K562 (cell line): ENCODE measurements around the gene PITPNC1. TPM values are rescaled to one million over a fixed set of nuclear protein-coding genes. Genes with fewer than 3 reads are reported as not detected.

Source experiments
- ATAC-seq: fragments of 200-7000 bp; cut with Tn5 transposase; 3 replicates; pipeline ENCODE4 v1.9.1; 2020; ENCODE audit warnings: moderate library complexity
- BruUV-seq: library from RNA; stranded (reverse); fragments of 400-500 nt; replicated peaks from 2 replicates; lab custom pipeline; 2021; lab: Mats Ljungman, UMichigan
- CTCF ChIA-PET: fragments of 300-600 bp; formaldehyde crosslinking; extraction: SDS; loops from one replicate; lab custom pipeline; 2021; ENCODE audit warnings: low intra/inter-chr PET ratio; lab: Yijun Ruan, JAX
- POLR2A ChIA-PET: fragments of 300-600, 350-650 bp; sonication (Branson Sonifier 250); formaldehyde crosslinking; extraction: SDS; loops from one replicate; lab custom pipeline; 2021; ENCODE audit warnings: antibody characterized with exemption, inconsistent platforms; lab: Yijun Ruan, JAX
- DNase-seq, 4 experiments: peaks; one replicate each; pipeline versions ENCODE4 v3.0.0 to v3.0.0-alpha.2; 2011 to 2018; ENCODE audit warnings: low spot score in 3 of 4, mixed read lengths in 3 of 4; ENCODE audit errors: extremely low read depth in 1 of 4
- FAIRE-seq: peaks from 2 replicates; lab custom pipeline; 2011; peaks lifted over from hg19 to GRCh38; lab: Jason Lieb, UNC
- H2AFZ ChIP-seq: 2 replicates; pipeline ENCODE4 v1.6.0; 2011; ENCODE audit warnings: low read depth, low read length, control low read depth, inconsistent platforms
- H3K27ac ChIP-seq: fragments of 200-600 bp; 3 replicates; pipeline ENCODE4 v1.8.0; 2011; ENCODE audit warnings: low read depth, mild to moderate bottlenecking, control low read depth, inconsistent platforms, low read length, moderate library complexity, mixed read lengths; ENCODE audit errors: extremely low read depth
- H3K27me3 ChIP-seq, 2 experiments: fragments of 300-600 bp in 1 of 2; 2 replicates in 1 of 2; 3 replicates in 1 of 2; pipeline versions ENCODE4 v1.6.0 to v1.8.0; 2011; ENCODE audit warnings: inconsistent platforms in 2 of 2, low read length in 2 of 2, mild to moderate bottlenecking in 1 of 2, mixed read lengths in 1 of 2, moderate library complexity in 1 of 2; ENCODE audit not compliant: control insufficient read depth in 2 of 2, insufficient read depth in 2 of 2
- H3K36me3 ChIP-seq: fragments of 300-600 bp; 3 replicates; pipeline ENCODE4 v1.8.0; 2011; ENCODE audit warnings: mild to moderate bottlenecking, low read length, inconsistent platforms; ENCODE audit not compliant: control insufficient read depth, insufficient read depth
- H3K4me1 ChIP-seq, 2 experiments: fragments of 200-600 bp in 1 of 2; replicated peaks in 1 of 2; 2 replicates in 1 of 2; 3 replicates in 1 of 2; pipeline versions ENCODE4 v1.5.1 to v1.8.0; 2011; ENCODE audit warnings: inconsistent platforms in 2 of 2, low read length in 2 of 2, mild to moderate bottlenecking in 1 of 2, mixed read lengths in 1 of 2, moderate library complexity in 1 of 2; ENCODE audit not compliant: control insufficient read depth in 2 of 2, insufficient read depth in 2 of 2
- H3K4me2 ChIP-seq: 2 replicates; pipeline ENCODE4 v1.6.1; 2011; ENCODE audit warnings: low read length, control low read depth, inconsistent platforms, mixed read lengths; ENCODE audit not compliant: insufficient read depth
- H3K4me3 ChIP-seq: fragments of 200-600 bp; sonication (generic), shearing (Covaris generic); 2 replicates; pipeline ENCODE4 v1.5.1; 2016; ENCODE audit warnings: control low read depth, inconsistent platforms
- H3K79me2 ChIP-seq: fragments of 200-600 bp; 3 replicates; pipeline ENCODE4 v1.8.0; 2011; ENCODE audit warnings: low read length, inconsistent platforms; ENCODE audit not compliant: control insufficient read depth, insufficient read depth
- H3K9ac ChIP-seq, 2 experiments: 2 replicates each; pipeline versions ENCODE4 v1.6.0 to v1.6.1; 2011; ENCODE audit warnings: low read depth in 2 of 2, low read length in 2 of 2, control low read depth in 1 of 2, inconsistent platforms in 1 of 2, mild to moderate bottlenecking in 1 of 2, mixed read lengths in 1 of 2; ENCODE audit not compliant: insufficient read depth in 1 of 2
- H3K9me1 ChIP-seq: one replicate; pipeline ENCODE4 v1.6.0; 2011; ENCODE audit warnings: inconsistent platforms, mild to moderate bottlenecking, low read length, moderate library complexity; ENCODE audit not compliant: control insufficient read depth, insufficient read depth
- H3K9me3 ChIP-seq: replicated peaks from 2 replicates; pipeline ENCODE4 v1.5.1; 2011; ENCODE audit warnings: low read depth, low read length, inconsistent platforms; ENCODE audit not compliant: control insufficient read depth, insufficient read depth
- H4K20me1 ChIP-seq: replicated peaks from 2 replicates; pipeline ENCODE4 v1.6.1; 2011; ENCODE audit warnings: low read length, inconsistent platforms, mixed read lengths; ENCODE audit not compliant: control insufficient read depth, insufficient read depth
- ELK3 ChIP-seq: fragments of 450-650 bp; formaldehyde crosslinking; IDR thresholded peaks from 2 replicates; pipeline ENCODE4 v1.4.0; 2020; ENCODE audit warnings: mild to moderate bottlenecking
- ESRRA ChIP-seq: fragments of 450-650 bp; IDR thresholded peaks from 2 replicates; pipeline ENCODE4 v1.6.1; 2014; ENCODE audit warnings: low read depth, mild to moderate bottlenecking, moderate library complexity, borderline replicate concordance
- HDGF ChIP-seq: fragments of 450-650 bp; IDR thresholded peaks from 2 replicates; pipeline ENCODE4 v1.6.1; 2016
- HMBOX1 ChIP-seq: sonication (generic); IDR thresholded peaks from 2 replicates; pipeline ENCODE4 v1.6.1; 2016
- HMGN3 ChIP-seq: IDR thresholded peaks from 2 replicates; pipeline ENCODE4 v1.6.1; 2011; ENCODE audit warnings: borderline replicate concordance, low read depth, mild to moderate bottlenecking, mixed read lengths, low read length; ENCODE audit not compliant: insufficient read length; ENCODE audit errors: extremely low read depth
- ILF3 ChIP-seq: fragments of 450-650 bp; IDR thresholded peaks from 2 replicates; pipeline ENCODE4 v1.6.1; 2018; ENCODE audit warnings: antibody characterized with exemption, mild to moderate bottlenecking, moderate library complexity, borderline replicate concordance
- MTA1 ChIP-seq: fragments of 450-650 bp; IDR thresholded peaks from 2 replicates; pipeline ENCODE4 v1.6.1; 2017; ENCODE audit warnings: borderline replicate concordance
- MYBL2 ChIP-seq, 2 experiments: fragments of 450-650 bp in 1 of 2; sonication (generic) in 1 of 2; formaldehyde crosslinking in 1 of 2; IDR thresholded peaks; 2 replicates each; pipeline versions ENCODE4 v1.6.1 to v1.8.1; 2017 to 2022; ENCODE audit warnings: borderline replicate concordance in 1 of 2, inconsistent platforms in 1 of 2, low read depth in 1 of 2, mild to moderate bottlenecking in 1 of 2, missing genetic modification reagents in 1 of 2, moderate library complexity in 1 of 2
- NELFE ChIP-seq: IDR thresholded peaks from 2 replicates; pipeline ENCODE4 v1.6.1; 2011; ENCODE audit warnings: mild to moderate bottlenecking; ENCODE audit not compliant: insufficient read depth, insufficient read length
- OTX1 ChIP-seq: fragments of 450-650 bp; formaldehyde crosslinking; IDR thresholded peaks from 2 replicates; pipeline ENCODE4 v1.4.0; 2022; ENCODE audit warnings: mild to moderate bottlenecking
- RCOR1 ChIP-seq, 2 experiments: IDR thresholded peaks; 2 replicates each; pipeline ENCODE4 v1.6.1; 2012; ENCODE audit warnings: low read depth in 2 of 2, low read length in 2 of 2, borderline replicate concordance in 1 of 2, improper control_type of control experiment in 1 of 2
- SNIP1 ChIP-seq: fragments of 450-650 bp; IDR thresholded peaks from 2 replicates; pipeline ENCODE4 v1.7.1; 2017; ENCODE audit warnings: low read depth, mild to moderate bottlenecking
- STAT5A ChIP-seq: IDR thresholded peaks from 2 replicates; pipeline ENCODE4 v1.6.1; 2012; ENCODE audit warnings: low read length, inconsistent platforms, borderline replicate concordance
- VEZF1 ChIP-seq: fragments of 200-800 bp; sonication (Bioruptor generic); IDR thresholded peaks from 2 replicates; pipeline ENCODE4 v1.6.1; 2017; ENCODE audit warnings: missing genetic modification characterization, missing compliant biosample characterization
- ZNF212 ChIP-seq: fragments of 450-650 bp; formaldehyde crosslinking; IDR thresholded peaks from 2 replicates; pipeline ENCODE4 v1.4.0; 2020; ENCODE audit warnings: mild to moderate bottlenecking
- ZNF277 ChIP-seq: fragments of 250-450 bp; sonication (Bioruptor Pico); IDR thresholded peaks from 2 replicates; pipeline ENCODE4 v1.8.0; 2022; ENCODE audit warnings: inconsistent platforms, mild to moderate bottlenecking, moderate library complexity, borderline replicate concordance
- ZNF282 ChIP-seq: sonication (generic); formaldehyde crosslinking; IDR thresholded peaks from 2 replicates; pipeline ENCODE4 v1.8.1; 2023; ENCODE audit warnings: missing genetic modification reagents
- ZNF3 ChIP-seq: fragments of 250-450 bp; sonication (Bioruptor Pico); IDR thresholded peaks from 2 replicates; pipeline ENCODE4 v1.5.0; 2021; ENCODE audit warnings: mild to moderate bottlenecking, moderate library complexity
- WGBS: fragments of 100-300 bp; shearing (Covaris generic); methylation state at CpG from one replicate; pipeline ENCODE4 v1.1.6; 2016; ENCODE audit warnings: low coverage, mixed read lengths; ENCODE audit not compliant: insufficient coverage; ENCODE audit errors: missing lambda C conversion rate; 5-methylcytosine and 5-hydroxymethylcytosine counted together
- in situ Hi-C: fragments of 300-500 bp; cut with MboI; formaldehyde crosslinking; loops from 4 replicates; pipeline ENCODE4 v1.15.0; 2018; ENCODE audit warnings: inconsistent platforms, mixed read lengths
- intact Hi-C: fragments of 100-400 bp; cut with micrococcal nuclease; formaldehyde crosslinking; loops from 2 replicates; pipeline ENCODE4 v1.14.2; 2022
- polyA plus RNA-seq, 8 experiments: library from polyadenylated mRNA; depleted of rRNA in 4 of 8; stranded (reverse) in 5 of 8; unstranded in 3 of 8; fragments of >200 nt; fragmentation: Nextera tagmentation in 2 of 8; fragmentation: Illumina TruSeq in 1 of 8; extraction: Ambion mirVana in 2 of 8; extraction: Trizol in 1 of 8; gene quantifications; 2 replicates each; pipeline versions ENCODE4 v1.2.1 to v1.2.3, GENCODE V29; 2011 to 2014; ENCODE audit warnings: inconsistent platforms in 1 of 8, missing spikeins in 1 of 8
- total RNA-seq, 7 experiments: library from RNA; depleted of rRNA in 6 of 7; stranded (reverse); fragments of >200 nt in 6 of 7; fragmentation: Illumina TruSeq in 2 of 7; extraction: Trizol in 2 of 7; gene quantifications; 2 replicates each; pipeline versions ENCODE4 v1.2.1 to v1.2.3, GENCODE V29; 2011 to 2021; ENCODE audit warnings: low replicate concordance in 1 of 7

The PITPNC1 gene
- total and polyA plus RNA-seq, 9 of the 15 experiments (the other 6 are each of a cell fraction or from before 2014, with no cell fraction given), result 0.11 to 1.1 (median 0.65) TPM

GRCh38 chr17:67459985-67460384, 82.9 kb downstream of the PITPNC1 start:
- POLR2A ChIA-PET, result interaction anchor here (1.0 kb wide), 1 partner anchor 15 kb away, joined by 3 read pairs; no protein-coding TSS in a partner anchor
- TF ChIP-seq STAT5A, result no peak
- TF ChIP-seq HMBOX1, result no peak
- no peak for TF ChIP-seq SNIP1
- TF ChIP-seq ESRRA, result no peak
- no peak for TF ChIP-seq ZNF277
- TF ChIP-seq ILF3, result no peak
- TF ChIP-seq MTA1, result no peak
- no peak for TF ChIP-seq OTX1 (CRISPR knock-in tag)
- TF ChIP-seq HDGF, result no peak
- no peak for TF ChIP-seq ELK3 (CRISPR knock-in tag)
- TF ChIP-seq RCOR1 (IDR thresholded peaks at IDR 0.05; ENCODE audit: borderline replicate concordance in 1 of 2, low read depth in 2 of 2, low read length in 2 of 2), result no peak
- no peak for TF ChIP-seq ZNF282 (CRISPR knock-in tag)
- no peak for TF ChIP-seq NELFE
- no peak for TF ChIP-seq MYBL2 (IDR thresholded peaks at IDR 0.05; ENCODE audit: low read depth)
- no peak for TF ChIP-seq MYBL2 (CRISPR knock-in tag; IDR thresholded peaks at IDR 0.05; ENCODE audit: borderline replicate concordance)
- TF ChIP-seq VEZF1, result no peak
- TF ChIP-seq ZNF212 (CRISPR knock-in tag), result no peak
- no peak for TF ChIP-seq ZNF3 (CRISPR knock-in tag)
- no peak for TF ChIP-seq HMGN3

More at GRCh38 chr17:67459985-67460384, 82.9 kb downstream of the PITPNC1 start:
- Histone ChIP-seq H3K9ac (no peak overlapping the region), H3K4me3 (no peak overlapping the region), H3K9me1 (no peaks in the 10 kb centered on the region), H3K27me3 (peaks cover 11 to 47% of the 10 kb centered on the region in 2 experiments; a peak in 4 of 5 replicates), H3K9me3 (no peaks in the 10 kb centered on the region), H3K36me3 (no peaks in the 10 kb centered on the region), H3K27ac (no peak overlapping the region), H2AFZ (no peak overlapping the region), H3K4me1 (no peaks in the 10 kb centered on the region), H3K4me2 (no peak overlapping the region), H4K20me1 (no peaks in the 10 kb centered on the region), H3K79me2 (no peaks in the 10 kb centered on the region)
- FAIRE-seq, result no peak
- intact Hi-C loops, result no loop called here
- BruUV-seq, result no TSS peak
- in situ Hi-C loops, result no loop called here
- CTCF ChIA-PET, result no interaction called here
- no peak for DNase-seq
- 0% methylated on average over 7 of the region's 7 CpGs for WGBS
- no peak for ATAC-seq
